Subcutaneous abdominal adipose tissue (tissue), 5 donors: ENCODE measurements around the gene HLA-DMB.
A peak's percentile ranks its signal among the peaks of the same experiment; 100 is the strongest.
"Not testable (repeated sequence)": the region's sequence is repeated elsewhere in the genome, so short reads cannot be mapped to it uniquely, and the experiment has no call there.

Experiments
- H3K27ac ChIP-seq: one replicate; pipeline ENCODE4 v1.7.0; 2013; ENCODE audit warnings: low read depth, mild to moderate bottlenecking, inconsistent platforms, low read length, moderate library complexity
- H3K27me3 ChIP-seq, 5 donors: one replicate each; pipeline ENCODE4 v1.7.0; 2013; ENCODE audit warnings: low read length in 5 of 5, inconsistent platforms in 1 of 5; ENCODE audit not compliant: control insufficient read depth in 5 of 5, insufficient read depth in 4 of 5
- H3K36me3 ChIP-seq, 5 donors: one replicate each; pipeline ENCODE4 v1.7.0; 2013; ENCODE audit warnings: low read length in 5 of 5; ENCODE audit not compliant: control insufficient read depth in 5 of 5, insufficient read depth in 5 of 5
- H3K4me1 ChIP-seq, 5 donors: one replicate each; pipeline ENCODE4 v1.7.0; 2013; ENCODE audit warnings: low read length in 5 of 5, mild to moderate bottlenecking in 3 of 5, moderate library complexity in 1 of 5; ENCODE audit not compliant: control insufficient read depth in 5 of 5, insufficient read depth in 5 of 5
- H3K4me3 ChIP-seq, 5 donors: one replicate each; pipeline ENCODE4 v1.7.0; 2013; ENCODE audit warnings: low read length in 5 of 5, low read depth in 1 of 5
- H3K9ac ChIP-seq, 5 donors: one replicate each; pipeline ENCODE4 v1.7.0; 2013; ENCODE audit warnings: low read length in 5 of 5, mild to moderate bottlenecking in 4 of 5, moderate library complexity in 3 of 5
- H3K9me3 ChIP-seq, 5 donors: one replicate each; pipeline ENCODE4 v1.7.0; 2013; ENCODE audit warnings: low read length in 5 of 5; ENCODE audit not compliant: control insufficient read depth in 5 of 5
- donor health status: healthy.
- donor health status: healthy.
- donor health status: healthy.
- donor health status: healthy.
- donor health status: healthy.

Gene HLA-DMB

GRCh38 chr6:32943864-32944649, 3.2 kb upstream of the HLA-DMB start:
- Histone ChIP-seq H3K4me3 (peak overlapping the region in 3 of 5 donors; percentile 29 to 38 (median 31)), H3K27ac (no peak overlapping the region), H3K4me1 (peaks cover 0 to 40% (median 19%) of the 10 kb centered on the region in 5 donors)

GRCh38 chr6:32942555-32943123, 1.8 kb upstream of the HLA-DMB start:
- H3K4me3 ChIP-seq, H3K36me3 ChIP-seq, H3K9me3 ChIP-seq, H3K9ac ChIP-seq, H3K27ac ChIP-seq, H3K27me3 ChIP-seq: not testable (repeated sequence)
- peaks cover 0 to 47% (median 19%) of the 10 kb centered on the region in 5 donors for H3K4me1 ChIP-seq

More at GRCh38 chr6:32943864-32944649, 3.2 kb upstream of the HLA-DMB start:
- Histone ChIP-seq H3K27me3 (no peaks in the 10 kb centered on the region), H3K9ac (no peak overlapping the region), H3K36me3 (peaks cover 0 to 4% (median 0%) of the 10 kb centered on the region in 5 donors), H3K9me3 (peaks cover 0 to 3% (median 0%) of the 10 kb centered on the region in 5 donors)

GRCh38 chr6:32941214-32941768, 463 bp upstream of the HLA-DMB start:
- peak overlapping the region; percentile 61 for H3K27ac ChIP-seq
- peaks cover 0 to 54% (median 19%) of the 10 kb centered on the region in 5 donors for H3K4me1 ChIP-seq
- peak overlapping the region in 1 of 5 donors; percentile 70 for H3K9ac ChIP-seq
- peak overlapping the region in 4 of 5 donors; percentile 27 to 81 (median 50) for H3K4me3 ChIP-seq
- peaks cover 0 to 13% (median 0%) of the 10 kb centered on the region in 5 donors for H3K36me3 ChIP-seq
- no peaks in the 10 kb centered on the region for H3K27me3 ChIP-seq
- H3K9me3 ChIP-seq: peaks cover 0 to 1% (median 0%) of the 10 kb centered on the region in 5 donors

- Histone ChIP-seq H3K27ac (no peak overlapping the region), H3K27me3 (no peaks in the 10 kb centered on the region), H3K4me3 (peak overlapping the region in 1 of 5 donors; percentile 31)
Observed at GRCh38 chr6:32938494-32938893, 2.3 kb downstream of the HLA-DMB start.

GRCh38 chr6:32937230-32937633, 3.6 kb downstream of the HLA-DMB start:
- no peaks in the 10 kb centered on the region for H3K27me3 ChIP-seq
- H3K4me3 ChIP-seq: no peak overlapping the region
- H3K36me3 ChIP-seq: peaks cover 0 to 26% (median 0%) of the 10 kb centered on the region in 5 donors
- peaks cover 0 to 53% (median 17%) of the 10 kb centered on the region in 5 donors for H3K4me1 ChIP-seq
- H3K27ac ChIP-seq: no peak overlapping the region
- H3K9me3 ChIP-seq: no peaks in the 10 kb centered on the region
- no peak overlapping the region for H3K9ac ChIP-seq

More at GRCh38 chr6:32938494-32938893, 2.3 kb downstream of the HLA-DMB start:
- Histone ChIP-seq H3K36me3 (peaks cover 0 to 26% (median 0%) of the 10 kb centered on the region in 5 donors), H3K9ac (no peak overlapping the region), H3K4me1 (peaks cover 0 to 63% (median 13%) of the 10 kb centered on the region in 5 donors), H3K9me3 (no peaks in the 10 kb centered on the region)

- Histone ChIP-seq H3K9ac (no peak overlapping the region), H3K36me3 (peaks cover 0 to 26% (median 0%) of the 10 kb centered on the region in 5 donors), H3K27me3 (no peaks in the 10 kb centered on the region), H3K4me1 (peaks cover 0 to 49% (median 22%) of the 10 kb centered on the region in 5 donors), H3K9me3 (no peaks in the 10 kb centered on the region), H3K4me3 (no peak overlapping the region), H3K27ac (no peak overlapping the region)
Observed at GRCh38 chr6:32936239-32937152, 4.3 kb downstream of the HLA-DMB start.

GRCh38 chr6:32935551-32936238, 5.1 kb downstream of the HLA-DMB start:
- Histone ChIP-seq H3K27me3 (no peaks in the 10 kb centered on the region), H3K36me3 (peaks cover 0 to 26% (median 0%) of the 10 kb centered on the region in 5 donors), H3K9ac (no peak overlapping the region), H3K27ac (no peak overlapping the region), H3K4me1 (peaks cover 0 to 41% (median 14%) of the 10 kb centered on the region in 5 donors), H3K4me3 (no peak overlapping the region), H3K9me3 (no peaks in the 10 kb centered on the region)

- H3K36me3 ChIP-seq: peaks cover 0 to 26% (median 0%) of the 10 kb centered on the region in 5 donors
- peaks cover 0 to 33% (median 5%) of the 10 kb centered on the region in 5 donors for H3K4me1 ChIP-seq
- no peaks in the 10 kb centered on the region for H3K9me3 ChIP-seq
- no peaks in the 10 kb centered on the region for H3K27me3 ChIP-seq
- H3K27ac ChIP-seq: no peak overlapping the region
- no peak overlapping the region for H3K4me3 ChIP-seq
- no peak overlapping the region for H3K9ac ChIP-seq
Observed at GRCh38 chr6:32933661-32934085, 7.2 kb downstream of the HLA-DMB start.
